Endothelial cell of umbilical vein (primary cell): ENCODE measurements around the gene AKAP13.

Experiments
- CTCF ChIP-seq, 2 donors: IDR thresholded peaks; 1 replicate in 1 of 2; 2 replicates in 1 of 2; pipeline ENCODE4 v1.5.1; 2011; ENCODE audit warnings: low read length in 2 of 2, mild to moderate bottlenecking in 2 of 2, moderate library complexity in 2 of 2, control low read depth in 1 of 2, inconsistent platforms in 1 of 2, low read depth in 1 of 2; ENCODE audit not compliant: insufficient read depth in 1 of 2; ENCODE audit errors: extremely low read depth in 1 of 2
- EZH2 ChIP-seq: IDR thresholded peaks from 2 replicates; pipeline ENCODE4 v1.6.1; 2012; ENCODE audit warnings: borderline replicate concordance, low read depth, mild to moderate bottlenecking, moderate library complexity, low read length, inconsistent platforms; ENCODE audit not compliant: severe bottlenecking

GRCh38 chr15:85622221-85622831 is 241.9 kb downstream of the AKAP13 start:
- TF ChIP-seq EZH2, result no peak
- no peak for TF ChIP-seq CTCF (IDR thresholded peaks at IDR 0.05; ENCODE audit: extremely low read depth in 1 of 2, insufficient read depth in 1 of 2, low read depth in 1 of 2, low read length in 2 of 2)
